KMS-11 (cell line): Measurements from ENCODE around the gene SLC35B1.

Experiments
- H2AFZ ChIP-seq: fragments of 200-600 bp; sonication (generic); 2 replicates; pipeline ENCODE4 v1.6.1; 2016; ENCODE audit warnings: antibody characterized with exemption, mixed run types, low read depth
- H3K27ac ChIP-seq: fragments of 200-600 bp; sonication (generic); 2 replicates; pipeline ENCODE4 v1.6.1; 2016; ENCODE audit warnings: mild to moderate bottlenecking, mixed run types
- H3K27me3 ChIP-seq: fragments of 200-600 bp; sonication (generic); 2 replicates; pipeline ENCODE4 v1.6.1; 2017; ENCODE audit warnings: mild to moderate bottlenecking, low read depth, mixed run types, moderate library complexity; ENCODE audit not compliant: insufficient read depth
- H3K36me3 ChIP-seq: fragments of 200-600 bp; sonication (generic); 2 replicates; pipeline ENCODE4 v1.6.1; 2017; ENCODE audit warnings: mild to moderate bottlenecking, mixed run types; ENCODE audit not compliant: insufficient read depth
- H3K4me1 ChIP-seq: fragments of 200-600 bp; sonication (generic); 2 replicates; pipeline ENCODE4 v1.6.1; 2016; ENCODE audit warnings: mild to moderate bottlenecking, low read depth, mixed run types; ENCODE audit not compliant: poor library complexity, severe bottlenecking
- H3K4me2 ChIP-seq: fragments of 200-600 bp; sonication (generic); 2 replicates; pipeline ENCODE4 v1.7.0; 2016; ENCODE audit warnings: mild to moderate bottlenecking, mixed run types
- H3K4me3 ChIP-seq: fragments of 200-600 bp; sonication (generic); IDR thresholded peaks from 2 replicates; pipeline ENCODE4 v1.6.1; 2017; ENCODE audit warnings: low read depth, low read length, mixed read lengths; ENCODE audit not compliant: insufficient read depth
- H3K79me2 ChIP-seq: fragments of 200-600 bp; sonication (generic); 2 replicates; pipeline ENCODE4 v1.6.1; 2016; ENCODE audit warnings: low read depth, mixed run types; ENCODE audit not compliant: insufficient read depth
- H3K9ac ChIP-seq: fragments of 200-600 bp; sonication (generic); 2 replicates; pipeline ENCODE4 v1.6.1; 2016; ENCODE audit warnings: mild to moderate bottlenecking, mixed run types
- H4K20me1 ChIP-seq: fragments of 200-600 bp; sonication (generic); 2 replicates; pipeline ENCODE4 v1.6.1; 2016; ENCODE audit warnings: mild to moderate bottlenecking, mixed run types; ENCODE audit not compliant: insufficient read depth
- TF ChIP-seq, protein P1 (sequence below): fragments of 200-600 bp; sonication (generic); conservative IDR thresholded peaks from 2 replicates; pipeline ENCODE4 v1.6.1; 2017; ENCODE audit warnings: low read depth, mild to moderate bottlenecking, antibody characterized with exemption, low read length, moderate library complexity, mixed read lengths

SLC35B1 gene, protein sequence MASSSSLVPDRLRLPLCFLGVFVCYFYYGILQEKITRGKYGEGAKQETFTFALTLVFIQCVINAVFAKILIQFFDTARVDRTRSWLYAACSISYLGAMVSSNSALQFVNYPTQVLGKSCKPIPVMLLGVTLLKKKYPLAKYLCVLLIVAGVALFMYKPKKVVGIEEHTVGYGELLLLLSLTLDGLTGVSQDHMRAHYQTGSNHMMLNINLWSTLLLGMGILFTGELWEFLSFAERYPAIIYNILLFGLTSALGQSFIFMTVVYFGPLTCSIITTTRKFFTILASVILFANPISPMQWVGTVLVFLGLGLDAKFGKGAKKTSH

DNA sequence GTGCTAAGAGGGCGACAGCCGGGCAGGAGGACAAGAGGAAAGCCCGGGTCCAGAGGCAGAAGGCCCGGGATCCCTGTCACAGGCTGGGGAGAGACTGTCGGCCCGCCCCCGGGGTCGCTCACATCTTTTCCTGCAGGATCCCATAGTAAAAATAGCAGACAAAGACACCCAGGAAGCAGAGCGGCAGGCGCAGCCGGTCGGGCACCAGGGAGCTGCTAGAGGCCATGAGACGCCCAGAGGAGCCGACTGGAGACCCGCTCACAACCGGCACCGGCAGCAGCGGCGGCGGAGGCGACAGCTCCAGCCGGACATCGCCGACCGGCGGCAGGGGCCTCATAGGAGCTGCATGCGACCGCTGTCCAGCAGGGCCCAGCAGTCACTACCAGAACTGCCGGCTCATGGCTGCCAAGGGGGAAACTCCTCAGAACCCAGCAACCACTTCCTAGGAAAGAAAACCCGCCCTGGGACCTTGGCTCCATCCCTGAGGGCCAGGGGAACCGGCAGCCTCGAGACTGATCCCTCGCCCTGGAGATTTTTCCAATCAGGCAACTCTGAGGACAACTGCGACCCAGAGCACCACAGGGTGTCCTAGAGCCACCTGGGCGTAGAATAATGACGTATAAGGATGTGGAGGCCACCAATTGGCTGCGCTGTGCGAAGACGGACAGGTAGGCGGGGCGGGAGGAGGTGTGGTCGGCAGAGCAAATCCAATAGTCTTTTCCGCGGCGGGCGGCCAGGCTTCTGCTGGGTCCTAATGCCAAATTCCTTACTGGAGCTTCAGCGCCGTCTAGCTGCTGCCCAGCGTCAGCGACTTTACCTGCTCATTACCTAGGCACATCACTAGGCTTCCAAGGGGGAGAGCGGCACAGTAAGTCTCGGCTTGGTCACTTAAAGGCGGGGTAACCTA lies at the start of gene SLC35B1:
SLC35B1 (minus strand) TSS at position 357 of the 907 bp plus-strand sequence; CDS start at position 226, 131 bp downstream.
- TF ChIP-seq, protein P1, sequence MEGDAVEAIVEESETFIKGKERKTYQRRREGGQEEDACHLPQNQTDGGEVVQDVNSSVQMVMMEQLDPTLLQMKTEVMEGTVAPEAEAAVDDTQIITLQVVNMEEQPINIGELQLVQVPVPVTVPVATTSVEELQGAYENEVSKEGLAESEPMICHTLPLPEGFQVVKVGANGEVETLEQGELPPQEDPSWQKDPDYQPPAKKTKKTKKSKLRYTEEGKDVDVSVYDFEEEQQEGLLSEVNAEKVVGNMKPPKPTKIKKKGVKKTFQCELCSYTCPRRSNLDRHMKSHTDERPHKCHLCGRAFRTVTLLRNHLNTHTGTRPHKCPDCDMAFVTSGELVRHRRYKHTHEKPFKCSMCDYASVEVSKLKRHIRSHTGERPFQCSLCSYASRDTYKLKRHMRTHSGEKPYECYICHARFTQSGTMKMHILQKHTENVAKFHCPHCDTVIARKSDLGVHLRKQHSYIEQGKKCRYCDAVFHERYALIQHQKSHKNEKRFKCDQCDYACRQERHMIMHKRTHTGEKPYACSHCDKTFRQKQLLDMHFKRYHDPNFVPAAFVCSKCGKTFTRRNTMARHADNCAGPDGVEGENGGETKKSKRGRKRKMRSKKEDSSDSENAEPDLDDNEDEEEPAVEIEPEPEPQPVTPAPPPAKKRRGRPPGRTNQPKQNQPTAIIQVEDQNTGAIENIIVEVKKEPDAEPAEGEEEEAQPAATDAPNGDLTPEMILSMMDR = peak; percentile 81
- no peaks in the 10 kb centered on the region; the same call in 1 of the 2 replicates for H3K36me3 ChIP-seq
- H3K79me2 ChIP-seq = peaks cover 18% of the 10 kb centered on the region
- no peaks in the 10 kb centered on the region for H3K27me3 ChIP-seq
- H3K4me2 ChIP-seq = peak within 1 kb of the TSS; percentile 89
- H2AFZ ChIP-seq = peak within 1 kb of the TSS; percentile 77
- H3K4me1 ChIP-seq = peaks cover 22% of the 10 kb centered on the region
- H3K9ac ChIP-seq = peak within 1 kb of the TSS; percentile 98
- H4K20me1 ChIP-seq = no peaks in the 10 kb centered on the region
- peak within 1 kb of the TSS; percentile 88 for H3K27ac ChIP-seq
- peak within 1 kb of the TSS; percentile 55 for H3K4me3 ChIP-seq

DNA sequence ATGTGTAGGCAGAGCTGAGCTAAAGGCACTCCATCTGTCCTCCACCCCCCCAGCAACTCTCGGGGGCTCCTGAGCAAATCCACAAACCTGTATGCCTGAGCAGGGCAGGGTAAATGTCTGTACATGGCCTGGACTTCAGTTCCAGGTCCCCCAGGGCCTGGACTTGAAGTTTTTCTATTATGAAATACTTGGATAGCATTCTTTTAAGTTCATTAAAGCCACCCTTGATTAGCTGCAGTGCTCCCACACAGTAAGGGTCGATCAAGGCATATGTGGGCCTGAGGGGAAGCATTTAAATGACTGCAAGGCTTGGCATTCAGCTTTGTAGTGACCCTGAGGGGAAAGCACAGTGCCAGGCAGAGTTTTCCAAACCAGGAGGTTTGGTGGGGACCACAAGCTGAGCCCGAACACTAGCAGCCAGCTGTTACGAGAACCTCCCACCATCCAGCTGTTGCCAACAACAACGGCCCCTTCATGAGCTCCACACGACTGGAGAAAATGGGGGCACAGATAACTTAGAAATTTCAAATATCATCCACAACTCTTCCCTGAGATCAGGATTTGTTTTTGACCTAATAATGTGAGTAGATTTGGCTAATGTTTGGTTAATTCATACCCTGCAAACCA lies 49.5 kb upstream of the SLC35B1 start:
- H2AFZ ChIP-seq = no peak overlapping the region
- H3K27ac ChIP-seq = no peak overlapping the region
- no peaks in the 10 kb centered on the region for H3K36me3 ChIP-seq
- H3K27me3 ChIP-seq = no peaks in the 10 kb centered on the region
- H4K20me1 ChIP-seq = peaks cover 4% of the 10 kb centered on the region; the same call in 1 of the 2 replicates
- H3K79me2 ChIP-seq = peaks cover 98% of the 10 kb centered on the region
- no peak overlapping the region; the same call in 1 of the 2 replicates for H3K4me2 ChIP-seq
- no peak overlapping the region for H3K9ac ChIP-seq
- peaks cover 95% of the 10 kb centered on the region for H3K4me1 ChIP-seq
- H3K4me3 ChIP-seq = no peak overlapping the region
- TF ChIP-seq, protein P1 = no peak

DNA sequence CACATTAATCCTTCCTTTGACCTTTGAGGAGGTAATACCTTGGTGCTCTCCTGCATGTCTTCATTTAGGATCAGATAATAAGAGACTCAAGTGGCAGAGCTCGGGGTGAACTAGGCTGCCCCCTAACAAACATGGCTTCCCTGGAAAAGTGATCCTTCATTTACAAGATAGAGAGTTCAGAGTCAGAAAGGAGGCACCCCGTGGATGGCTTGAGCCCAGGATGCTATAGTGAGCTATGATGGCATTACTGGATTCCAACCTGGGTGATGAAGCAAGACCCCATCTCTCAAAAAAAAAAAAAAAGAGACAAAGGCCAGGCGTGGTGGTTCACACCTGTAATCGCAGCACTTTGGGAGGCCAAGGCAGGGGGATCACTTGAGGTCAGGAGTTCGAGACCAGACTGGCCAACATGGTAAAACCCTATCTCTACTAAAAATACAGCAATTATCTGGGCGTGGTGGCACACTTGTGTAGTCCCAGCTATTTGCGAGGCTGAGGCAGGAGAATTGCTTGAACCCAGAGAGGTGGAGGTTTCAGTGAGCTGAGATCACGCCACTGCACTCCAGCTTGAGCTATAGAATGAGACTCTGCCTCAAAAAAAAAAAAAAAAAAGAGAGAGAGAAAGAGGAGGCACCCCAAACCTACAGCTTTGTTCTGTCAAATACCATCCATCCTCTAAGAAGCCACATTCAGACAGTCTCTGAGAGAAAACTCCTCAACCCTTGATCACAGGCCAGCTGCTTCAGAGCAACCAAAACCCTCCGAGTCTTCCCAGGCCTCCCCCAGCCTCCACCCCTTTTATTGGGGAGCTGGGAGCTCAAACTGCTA lies 48.8 kb upstream of the SLC35B1 start:
- TF ChIP-seq, protein P1 = no peak
- Histone ChIP-seq H3K27me3 (no peaks in the 10 kb centered on the region), H4K20me1 (peaks cover 4% of the 10 kb centered on the region; the same call in 1 of the 2 replicates), H3K4me2 (no peak overlapping the region; the same call in 1 of the 2 replicates), H3K27ac (no peak overlapping the region), H3K9ac (no peak overlapping the region), H2AFZ (no peak overlapping the region), H3K4me1 (peaks cover 95% of the 10 kb centered on the region), H3K4me3 (no peak overlapping the region), H3K36me3 (no peaks in the 10 kb centered on the region), H3K79me2 (peaks cover 98% of the 10 kb centered on the region)
